WERI-Rb-1 (cell line): Measurements from ENCODE around the gene SORCS2.

Source experiments
- DNase-seq: peaks from one replicate; pipeline ENCODE4 v3.0.0-alpha.2; 2020
- H3K27ac ChIP-seq: fragments of 250-450 bp; sonication (Bioruptor Pico); 2 replicates; pipeline ENCODE4 v1.5.1; 2020; ENCODE audit warnings: mild to moderate bottlenecking, moderate library complexity
- H3K27me3 ChIP-seq: fragments of 250-450 bp; sonication (Bioruptor Pico); 2 replicates; pipeline ENCODE4 v1.5.1; 2021; ENCODE audit warnings: mild to moderate bottlenecking, low read depth, moderate library complexity; ENCODE audit not compliant: insufficient read depth, severe bottlenecking
- H3K36me3 ChIP-seq: fragments of 250-450 bp; sonication (Bioruptor Pico); 2 replicates; pipeline ENCODE4 v1.5.1; 2020; ENCODE audit warnings: mild to moderate bottlenecking, moderate library complexity
- H3K4me3 ChIP-seq: 2 replicates; pipeline ENCODE4 v1.5.1; 2011; ENCODE audit warnings: low read depth, mild to moderate bottlenecking, control low read depth, low read length
- H3K9me3 ChIP-seq: fragments of 250-450 bp; sonication (Bioruptor Pico); 2 replicates; pipeline ENCODE4 v1.5.1; 2021; ENCODE audit warnings: mild to moderate bottlenecking, moderate library complexity; ENCODE audit not compliant: severe bottlenecking
- TF ChIP-seq, protein P1 (sequence below): IDR thresholded peaks from 2 replicates; pipeline ENCODE4 v1.5.1; 2011; ENCODE audit warnings: low read depth, mild to moderate bottlenecking, control low read depth, inconsistent platforms, low read length

SORCS2 gene

DNA sequence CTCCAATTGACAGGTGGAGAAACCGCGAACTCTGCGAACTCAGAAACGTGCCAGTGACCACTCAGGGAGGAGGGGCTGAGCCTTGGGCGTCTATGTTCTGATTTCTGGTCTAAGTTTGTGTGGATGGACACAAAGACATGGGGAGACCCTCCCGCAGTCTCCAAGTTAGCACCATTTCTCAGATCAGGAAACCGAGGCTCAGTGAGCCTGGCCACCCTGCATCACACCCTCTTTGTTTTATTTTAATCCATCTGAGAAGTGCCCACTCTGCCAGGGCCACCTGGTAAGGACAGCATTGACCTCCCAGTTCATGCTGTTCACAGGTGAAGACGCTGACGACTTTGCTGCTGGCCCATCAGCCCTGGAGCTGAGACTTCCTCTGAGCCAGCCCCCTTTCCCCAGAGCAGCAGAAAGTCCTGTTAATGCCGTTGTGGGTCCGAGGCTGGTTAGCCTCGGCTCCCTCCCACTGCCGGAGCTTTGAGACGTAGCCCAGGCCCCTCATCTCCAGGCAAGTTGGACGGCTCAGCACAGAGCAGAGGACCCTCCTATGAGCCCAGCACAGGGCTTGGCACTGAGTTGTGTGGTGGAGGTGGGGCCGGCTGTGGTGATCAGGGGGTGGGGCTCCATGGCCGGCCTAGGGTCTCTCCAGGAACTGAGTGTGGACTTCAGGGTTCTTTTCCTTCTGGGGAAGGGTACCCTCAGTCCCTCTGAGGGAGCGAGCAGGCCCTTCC is 198.7 kb downstream of the SORCS2 start:
- no peaks in the 10 kb centered on the region; the same call in none of the 2 replicates for H3K36me3 ChIP-seq
- no peaks in the 10 kb centered on the region for H3K27me3 ChIP-seq
- DNase-seq: peak; percentile 6
- peak overlapping the region; percentile 52 for H3K27ac ChIP-seq
- H3K4me3 ChIP-seq: no peak overlapping the region
- H3K9me3 ChIP-seq: no peaks in the 10 kb centered on the region
- TF ChIP-seq, protein P1, sequence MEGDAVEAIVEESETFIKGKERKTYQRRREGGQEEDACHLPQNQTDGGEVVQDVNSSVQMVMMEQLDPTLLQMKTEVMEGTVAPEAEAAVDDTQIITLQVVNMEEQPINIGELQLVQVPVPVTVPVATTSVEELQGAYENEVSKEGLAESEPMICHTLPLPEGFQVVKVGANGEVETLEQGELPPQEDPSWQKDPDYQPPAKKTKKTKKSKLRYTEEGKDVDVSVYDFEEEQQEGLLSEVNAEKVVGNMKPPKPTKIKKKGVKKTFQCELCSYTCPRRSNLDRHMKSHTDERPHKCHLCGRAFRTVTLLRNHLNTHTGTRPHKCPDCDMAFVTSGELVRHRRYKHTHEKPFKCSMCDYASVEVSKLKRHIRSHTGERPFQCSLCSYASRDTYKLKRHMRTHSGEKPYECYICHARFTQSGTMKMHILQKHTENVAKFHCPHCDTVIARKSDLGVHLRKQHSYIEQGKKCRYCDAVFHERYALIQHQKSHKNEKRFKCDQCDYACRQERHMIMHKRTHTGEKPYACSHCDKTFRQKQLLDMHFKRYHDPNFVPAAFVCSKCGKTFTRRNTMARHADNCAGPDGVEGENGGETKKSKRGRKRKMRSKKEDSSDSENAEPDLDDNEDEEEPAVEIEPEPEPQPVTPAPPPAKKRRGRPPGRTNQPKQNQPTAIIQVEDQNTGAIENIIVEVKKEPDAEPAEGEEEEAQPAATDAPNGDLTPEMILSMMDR: no peak

DNA sequence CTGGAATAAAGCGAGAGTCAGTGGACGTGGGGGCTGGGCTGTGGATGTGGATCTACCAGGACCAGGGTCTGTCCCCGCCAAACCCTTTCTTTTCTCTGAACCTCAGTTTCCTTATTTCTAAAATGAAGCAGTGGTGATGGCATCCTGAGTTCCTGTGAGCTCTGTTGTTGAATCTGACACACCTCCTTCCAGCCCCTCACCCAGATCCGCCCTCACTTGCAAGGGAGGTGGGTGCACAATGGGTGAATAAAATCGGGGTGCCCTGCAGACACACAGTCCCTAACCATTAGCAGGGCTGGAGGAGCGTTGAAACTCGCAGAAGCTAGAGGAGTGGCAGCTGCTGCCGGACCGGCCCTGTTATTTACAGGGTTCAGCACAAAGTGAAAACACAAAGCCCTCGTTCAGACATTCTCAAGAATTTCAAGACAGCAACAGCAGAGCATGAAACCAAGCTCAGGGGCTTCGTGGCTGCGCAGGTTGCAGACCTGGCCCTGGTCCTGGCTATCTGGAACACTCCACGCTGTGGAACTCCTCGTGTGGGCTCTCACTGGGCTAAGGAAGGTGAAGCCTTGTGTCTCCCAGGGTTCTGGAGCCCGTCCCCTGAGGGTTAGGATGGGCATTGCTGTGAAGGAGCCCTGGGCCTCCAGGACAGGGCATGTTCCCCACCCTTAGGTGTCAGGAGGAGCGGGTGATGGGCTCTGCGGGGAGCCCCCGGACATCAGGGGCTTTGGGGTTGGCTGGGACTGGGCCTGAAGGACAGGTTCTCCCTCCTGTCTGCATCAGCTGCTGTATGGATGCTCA is 199.5 kb downstream of the SORCS2 start:
- DNase-seq: peak; percentile 4
- TF ChIP-seq, protein P1: no peak
- H3K27me3 ChIP-seq: no peaks in the 10 kb centered on the region

DNA sequence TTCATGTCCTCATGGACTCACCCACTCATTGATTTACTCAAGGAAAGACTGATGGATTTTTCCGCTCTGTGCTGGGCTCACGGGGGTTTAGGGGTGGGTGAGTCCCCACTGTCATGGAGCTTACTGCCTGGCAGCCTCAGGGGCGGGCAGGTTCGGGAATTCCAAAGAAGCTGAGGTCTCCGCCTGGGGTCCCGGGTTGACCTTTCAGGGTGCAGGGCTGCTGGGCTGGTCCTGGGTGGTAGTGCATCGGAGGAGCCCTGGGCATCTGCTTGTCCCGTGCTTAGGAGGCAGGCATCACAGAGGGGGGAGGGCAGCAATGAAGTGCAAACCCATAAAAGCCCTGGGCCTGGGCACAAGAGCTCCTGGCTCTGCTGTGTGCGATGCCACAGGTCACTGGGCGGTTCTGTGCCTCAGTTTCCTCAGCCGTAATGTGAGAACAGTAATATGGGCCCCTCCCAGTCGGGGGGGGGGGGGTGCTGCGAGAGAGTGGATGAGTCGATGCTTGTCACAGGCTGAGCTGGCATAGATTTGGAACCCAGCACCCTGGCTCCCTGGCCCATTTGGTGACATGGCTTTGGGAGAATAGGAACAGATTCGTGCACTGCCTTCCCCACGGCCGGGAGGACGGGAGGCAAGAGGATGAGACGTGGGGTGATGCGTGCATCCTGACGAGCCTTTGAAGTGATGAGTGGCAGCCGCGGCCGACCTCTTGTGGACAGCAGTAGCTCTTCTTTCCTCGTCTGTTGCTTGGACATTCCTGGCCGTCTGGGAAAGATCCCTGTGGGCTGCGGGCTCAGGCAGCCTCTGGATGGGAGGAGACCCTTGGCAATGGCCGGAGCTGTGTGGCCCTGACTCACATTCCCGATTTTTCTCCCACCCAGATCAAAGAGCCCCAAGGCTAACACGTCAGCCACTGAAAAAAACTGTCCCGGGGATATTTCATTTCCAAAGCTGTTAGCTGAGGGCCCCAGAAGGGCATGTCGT is 200.4 kb downstream of the SORCS2 start:
- peak; percentile 54 for DNase-seq
- no peaks in the 10 kb centered on the region for H3K9me3 ChIP-seq
- TF ChIP-seq, protein P1: peak; percentile 34
- no peaks in the 10 kb centered on the region for H3K27me3 ChIP-seq
- H3K27ac ChIP-seq: peak overlapping the region; percentile 28
- no peaks in the 10 kb centered on the region; the same call in none of the 2 replicates for H3K36me3 ChIP-seq
- no peak overlapping the region for H3K4me3 ChIP-seq

More for the DNA sequence above, 199.5 kb downstream of the SORCS2 start:
- Histone ChIP-seq H3K36me3 (no peaks in the 10 kb centered on the region; the same call in none of the 2 replicates), H3K4me3 (no peak overlapping the region), H3K27ac (peak overlapping the region; percentile 27), H3K9me3 (no peaks in the 10 kb centered on the region)

DNA sequence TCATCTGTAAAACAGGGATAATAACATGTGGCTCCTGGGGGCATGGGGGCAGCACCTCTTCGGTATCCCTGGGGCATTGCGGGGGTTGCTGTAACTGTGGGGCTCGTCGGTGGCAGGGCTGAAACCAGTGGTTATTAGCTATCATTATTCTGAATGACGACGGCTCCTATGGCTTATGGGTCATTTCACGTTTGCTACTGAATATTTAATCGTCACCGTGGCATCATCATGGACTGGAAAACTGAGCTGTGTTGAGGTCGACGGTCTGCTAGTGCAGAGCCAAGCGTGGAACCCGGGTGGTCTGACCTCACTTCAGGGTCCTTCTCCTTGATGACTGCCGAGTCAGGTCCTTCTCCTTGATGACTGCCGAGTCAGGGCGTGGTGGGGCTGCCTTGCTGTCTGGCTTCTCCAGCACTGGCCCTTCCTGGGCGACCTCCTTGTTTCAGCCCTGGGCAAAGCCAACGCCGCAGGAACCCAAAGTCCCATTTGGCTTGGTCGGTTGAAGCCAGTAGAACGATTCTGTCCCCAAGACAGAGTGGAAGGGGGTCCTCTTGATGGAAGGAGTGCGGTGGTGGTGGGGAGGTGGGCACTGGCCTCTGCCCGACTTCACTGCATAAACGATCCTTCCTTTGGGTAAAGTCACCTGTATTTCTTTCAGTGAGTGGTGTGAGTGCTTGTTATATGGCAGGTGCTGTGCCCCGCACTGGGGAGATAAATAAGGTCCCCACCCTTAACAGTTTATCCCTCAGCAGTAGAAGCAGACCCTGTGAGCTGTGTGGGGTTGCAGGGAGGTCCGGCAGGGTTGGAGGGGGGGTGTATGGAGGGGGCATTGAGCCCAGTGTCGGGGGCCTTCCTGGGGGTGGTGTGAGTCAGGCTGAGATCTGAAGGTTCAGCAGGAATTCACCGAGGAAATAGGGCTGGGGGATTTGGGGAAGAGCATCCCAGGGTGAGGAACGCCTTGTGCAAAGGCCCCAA is 201.6 kb downstream of the SORCS2 start:
- no peaks in the 10 kb centered on the region for H3K27me3 ChIP-seq
- H3K27ac ChIP-seq: peak overlapping the region; percentile 69
- H3K4me3 ChIP-seq: no peak overlapping the region
- TF ChIP-seq, protein P1: no peak
- DNase-seq: peak; percentile 17
- H3K36me3 ChIP-seq: no peaks in the 10 kb centered on the region; the same call in none of the 2 replicates
- no peaks in the 10 kb centered on the region for H3K9me3 ChIP-seq
